SK-N-SH (cell line): ENCODE data around the gene PKP1. TPM values are rescaled to one million over a fixed set of nuclear protein-coding genes. Genes with fewer than 3 reads are reported as not detected.

Source experiments
- CTCF ChIA-PET: fragments of 300-600, 350-600 bp; formaldehyde crosslinking; extraction: SDS; loops from one replicate; lab custom pipeline; 2021; lab: Yijun Ruan, JAX
- POLR2A ChIA-PET: fragments of 350-600 bp; sonication (Branson Sonifier 250); formaldehyde crosslinking; extraction: SDS; loops from one replicate; lab custom pipeline; 2020; ENCODE audit warnings: antibody characterized with exemption, inconsistent platforms; lab: Yijun Ruan, JAX
- DNase-seq: peaks from one replicate; pipeline ENCODE4 v3.0.0; 2012
- H2AFZ ChIP-seq: fragments of 200-600 bp; sonication (generic); 2 replicates; pipeline ENCODE4 v1.8.1; 2016; ENCODE audit warnings: antibody characterized with exemption, mild to moderate bottlenecking, low read depth
- H3F3A ChIP-seq: fragments of 200-600 bp; sonication (generic); replicated peaks from 2 replicates; pipeline ENCODE3; 2016; ENCODE audit warnings: antibody characterized with exemption, mild to moderate bottlenecking; ENCODE audit not compliant: insufficient read depth
- H3K27ac ChIP-seq, 2 experiments: fragments of 200-500 bp in 1 of 2; fragments of 200-600 bp in 1 of 2; sonication (Bioruptor generic) in 1 of 2; sonication (generic), shearing (Covaris generic) in 1 of 2; 2 replicates each; pipeline versions ENCODE4 v1.5.1 to v1.6.1; 2014 to 2016; ENCODE audit warnings: low read depth in 2 of 2, inconsistent platforms in 1 of 2, low read length in 1 of 2, mild to moderate bottlenecking in 1 of 2, mixed read lengths in 1 of 2
- H3K27me3 ChIP-seq: fragments of 200-600 bp; sonication (generic), shearing (Covaris generic); 2 replicates; pipeline ENCODE4 v1.6.1; 2016; ENCODE audit warnings: mixed run types; ENCODE audit not compliant: insufficient read depth
- H3K36me3 ChIP-seq, 2 experiments: fragments of 200-500 bp in 1 of 2; fragments of 200-600 bp in 1 of 2; sonication (Bioruptor generic) in 1 of 2; sonication (generic) in 1 of 2; replicated peaks in 1 of 2; 2 replicates each; pipeline versions ENCODE3 to v1.5.1; 2014 to 2016; ENCODE audit warnings: low read length in 1 of 2, mild to moderate bottlenecking in 1 of 2; ENCODE audit not compliant: insufficient read depth in 2 of 2, control insufficient read depth in 1 of 2
- H3K4me1 ChIP-seq, 2 experiments: fragments of 200-500 bp in 1 of 2; fragments of 200-600 bp in 1 of 2; sonication (Bioruptor generic) in 1 of 2; sonication (generic), shearing (Covaris generic) in 1 of 2; 2 replicates each; pipeline versions ENCODE4 v1.5.1 to v1.6.1; 2014 to 2016; ENCODE audit warnings: low read depth in 1 of 2, low read length in 1 of 2, mixed run types in 1 of 2; ENCODE audit not compliant: insufficient read depth in 2 of 2, control insufficient read depth in 1 of 2
- H3K4me2 ChIP-seq: fragments of 200-600 bp; sonication (generic), shearing (Covaris generic); 2 replicates; pipeline ENCODE4 v1.6.1; 2017; ENCODE audit warnings: mixed run types
- H3K4me3 ChIP-seq, 2 experiments: fragments of 200-500 bp in 1 of 2; fragments of 200-600 bp in 1 of 2; sonication (Bioruptor generic) in 1 of 2; sonication (generic), shearing (Covaris generic) in 1 of 2; 2 replicates each; pipeline versions ENCODE4 v1.5.1 to v1.8.1; 2014 to 2016; ENCODE audit warnings: low read depth in 2 of 2, inconsistent platforms in 1 of 2, low read length in 1 of 2, mild to moderate bottlenecking in 1 of 2, mixed read lengths in 1 of 2, moderate library complexity in 1 of 2
- H3K79me2 ChIP-seq: fragments of 200-600 bp; sonication (generic); 2 replicates; pipeline ENCODE4 v1.8.1; 2017; ENCODE audit warnings: mild to moderate bottlenecking; ENCODE audit not compliant: insufficient read depth
- H3K9ac ChIP-seq: fragments of 200-600 bp; sonication (generic); 2 replicates; pipeline ENCODE4 v1.6.1; 2017; ENCODE audit warnings: mixed run types
- H3K9me2 ChIP-seq: fragments of 200-600 bp; sonication (generic); 2 replicates; pipeline ENCODE4 v1.6.1; 2017; ENCODE audit warnings: mixed run types
- H3K9me3 ChIP-seq: fragments of 200-600 bp; sonication (generic); 2 replicates; pipeline ENCODE4 v1.6.1; 2017; ENCODE audit warnings: mixed run types, mild to moderate bottlenecking, moderate library complexity
- H4K20me1 ChIP-seq: fragments of 200-600 bp; sonication (generic); 2 replicates; pipeline ENCODE4 v1.6.1; 2017; ENCODE audit warnings: mild to moderate bottlenecking, mixed run types; ENCODE audit not compliant: insufficient read depth
- EP300 ChIP-seq, 2 experiments: IDR thresholded peaks; 2 replicates each; pipeline versions ENCODE4 v1.4.0 to v1.6.1; 2012; ENCODE audit warnings: borderline replicate concordance in 1 of 2, low read depth in 1 of 2, low read length in 1 of 2
- GATA2 ChIP-seq: sonication (generic); formaldehyde crosslinking; IDR thresholded peaks from 2 replicates; pipeline ENCODE4 v1.5.0; 2020; ENCODE audit warnings: mild to moderate bottlenecking, missing genetic modification reagents
- MXI1 ChIP-seq: IDR thresholded peaks from 2 replicates; pipeline ENCODE4 v1.6.1; 2012; ENCODE audit warnings: mild to moderate bottlenecking, low read depth, low read length, improper control_type of control experiment
- NFIC ChIP-seq: IDR thresholded peaks from 2 replicates; pipeline ENCODE4 v1.4.0; 2012; ENCODE audit warnings: borderline replicate concordance
- SIN3A ChIP-seq: IDR thresholded peaks from 2 replicates; pipeline ENCODE4 v1.6.1; 2012; ENCODE audit warnings: low read depth, mild to moderate bottlenecking, low read length, moderate library complexity, borderline replicate concordance
- WGBS: methylation state at CpG from one replicate; pipeline ENCODE4 v1.1.6; 2017; ENCODE audit warnings: low lambda C conversion rate; 5-methylcytosine and 5-hydroxymethylcytosine counted together
- polyA plus RNA-seq, 3 experiments: library from polyadenylated mRNA; depleted of rRNA; stranded (reverse); fragments of >200 nt; gene quantifications; 2 replicates each; pipeline ENCODE4 v1.2.3, GENCODE V29; 2012
- TF ChIP-seq, protein P1 (sequence below): IDR thresholded peaks from 2 replicates; pipeline ENCODE4 v1.4.0; 2012; ENCODE audit warnings: low read depth
- TF ChIP-seq, protein P2 (sequence below): IDR thresholded peaks from 2 replicates; pipeline ENCODE4 v1.6.1; 2012; ENCODE audit warnings: mild to moderate bottlenecking, low read depth, low read length, moderate library complexity
- TF ChIP-seq, protein P3 (sequence below): IDR thresholded peaks from 2 replicates; pipeline ENCODE4 v1.4.0; 2012; ENCODE audit warnings: low read depth, borderline replicate concordance
- TF ChIP-seq, protein P4 (sequence below): IDR thresholded peaks from 2 replicates; pipeline ENCODE4; 2012

The PKP1 gene
- polyA plus RNA-seq, 1 of the 3 experiments (the other 2 are of a cell fraction) = not detected

DNA sequence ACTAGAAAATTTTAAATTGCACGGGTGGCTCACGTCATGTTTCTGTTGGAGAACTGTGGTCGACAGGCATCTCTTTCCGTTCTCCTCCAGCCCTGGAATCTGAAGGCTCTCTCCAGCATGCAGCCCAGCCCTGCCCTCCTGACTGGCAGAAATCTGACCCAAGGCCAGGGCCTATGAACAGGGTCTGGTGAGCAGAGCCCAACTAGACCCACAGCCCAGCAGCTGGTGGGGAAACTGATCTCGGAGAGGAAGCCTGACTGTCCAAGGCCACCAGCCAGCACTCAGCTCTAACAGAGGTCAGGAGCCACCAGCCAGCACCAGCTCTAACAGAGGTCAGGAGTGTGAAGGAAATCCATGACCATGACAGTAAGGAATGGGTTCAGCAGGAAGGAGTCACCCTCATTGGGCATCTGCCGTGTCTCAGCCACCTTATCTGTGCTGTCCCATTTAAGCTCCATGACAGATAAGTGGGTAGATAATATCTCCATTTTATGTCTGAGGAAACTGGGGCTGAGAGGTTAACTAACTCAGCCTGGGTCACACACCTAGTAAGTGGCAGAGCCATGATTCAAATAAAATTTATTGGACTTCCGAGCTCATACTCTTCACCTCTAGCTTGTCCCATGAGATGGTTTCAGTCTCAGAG lies 20.2 kb upstream of the PKP1 start:
- H3F3A ChIP-seq = peaks cover 19% of the 10 kb centered on the region
- TF ChIP-seq, protein P1, sequence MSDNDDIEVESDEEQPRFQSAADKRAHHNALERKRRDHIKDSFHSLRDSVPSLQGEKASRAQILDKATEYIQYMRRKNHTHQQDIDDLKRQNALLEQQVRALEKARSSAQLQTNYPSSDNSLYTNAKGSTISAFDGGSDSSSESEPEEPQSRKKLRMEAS = no peak
- TF ChIP-seq GATA2 (CRISPR knock-in tag) (peak; percentile 47), NFIC (no peak)
- TF ChIP-seq, protein P2, sequence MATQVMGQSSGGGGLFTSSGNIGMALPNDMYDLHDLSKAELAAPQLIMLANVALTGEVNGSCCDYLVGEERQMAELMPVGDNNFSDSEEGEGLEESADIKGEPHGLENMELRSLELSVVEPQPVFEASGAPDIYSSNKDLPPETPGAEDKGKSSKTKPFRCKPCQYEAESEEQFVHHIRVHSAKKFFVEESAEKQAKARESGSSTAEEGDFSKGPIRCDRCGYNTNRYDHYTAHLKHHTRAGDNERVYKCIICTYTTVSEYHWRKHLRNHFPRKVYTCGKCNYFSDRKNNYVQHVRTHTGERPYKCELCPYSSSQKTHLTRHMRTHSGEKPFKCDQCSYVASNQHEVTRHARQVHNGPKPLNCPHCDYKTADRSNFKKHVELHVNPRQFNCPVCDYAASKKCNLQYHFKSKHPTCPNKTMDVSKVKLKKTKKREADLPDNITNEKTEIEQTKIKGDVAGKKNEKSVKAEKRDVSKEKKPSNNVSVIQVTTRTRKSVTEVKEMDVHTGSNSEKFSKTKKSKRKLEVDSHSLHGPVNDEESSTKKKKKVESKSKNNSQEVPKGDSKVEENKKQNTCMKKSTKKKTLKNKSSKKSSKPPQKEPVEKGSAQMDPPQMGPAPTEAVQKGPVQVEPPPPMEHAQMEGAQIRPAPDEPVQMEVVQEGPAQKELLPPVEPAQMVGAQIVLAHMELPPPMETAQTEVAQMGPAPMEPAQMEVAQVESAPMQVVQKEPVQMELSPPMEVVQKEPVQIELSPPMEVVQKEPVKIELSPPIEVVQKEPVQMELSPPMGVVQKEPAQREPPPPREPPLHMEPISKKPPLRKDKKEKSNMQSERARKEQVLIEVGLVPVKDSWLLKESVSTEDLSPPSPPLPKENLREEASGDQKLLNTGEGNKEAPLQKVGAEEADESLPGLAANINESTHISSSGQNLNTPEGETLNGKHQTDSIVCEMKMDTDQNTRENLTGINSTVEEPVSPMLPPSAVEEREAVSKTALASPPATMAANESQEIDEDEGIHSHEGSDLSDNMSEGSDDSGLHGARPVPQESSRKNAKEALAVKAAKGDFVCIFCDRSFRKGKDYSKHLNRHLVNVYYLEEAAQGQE = no peak
- no peak overlapping the region for H3K9ac ChIP-seq
- H3K9me3 ChIP-seq = no peaks in the 10 kb centered on the region
- H3K9me2 ChIP-seq = no peaks in the 10 kb centered on the region
- WGBS = 85% methylated on average over 7 of the region's 7 CpGs
- no peaks in the 10 kb centered on the region for H3K27me3 ChIP-seq
- no peaks in the 10 kb centered on the region for H3K36me3 ChIP-seq
- H4K20me1 ChIP-seq = no peaks in the 10 kb centered on the region
- H3K4me2 ChIP-seq = no peak overlapping the region
- no peaks in the 10 kb centered on the region for H3K79me2 ChIP-seq
- POLR2A ChIA-PET = interaction anchor here (0.7 kb wide), 1 partner anchor 16 kb away, joined by 3 read pairs; no protein-coding TSS in a partner anchor
- no peak overlapping the region; a peak in 1 of 4 replicates for H3K27ac ChIP-seq
- H3K4me1 ChIP-seq = peaks cover 24 to 27% of the 10 kb centered on the region in 2 experiments
- H2AFZ ChIP-seq = no peak overlapping the region
- peak; percentile 39 for DNase-seq
- H3K4me3 ChIP-seq = no peak overlapping the region
- CTCF ChIA-PET = interaction anchor here (1.0 to 9.6 kb wide), 8 partner anchors 9 to 172 kb away, joined by 3 to 99 read pairs (median 8); no protein-coding TSS in a partner anchor

DNA sequence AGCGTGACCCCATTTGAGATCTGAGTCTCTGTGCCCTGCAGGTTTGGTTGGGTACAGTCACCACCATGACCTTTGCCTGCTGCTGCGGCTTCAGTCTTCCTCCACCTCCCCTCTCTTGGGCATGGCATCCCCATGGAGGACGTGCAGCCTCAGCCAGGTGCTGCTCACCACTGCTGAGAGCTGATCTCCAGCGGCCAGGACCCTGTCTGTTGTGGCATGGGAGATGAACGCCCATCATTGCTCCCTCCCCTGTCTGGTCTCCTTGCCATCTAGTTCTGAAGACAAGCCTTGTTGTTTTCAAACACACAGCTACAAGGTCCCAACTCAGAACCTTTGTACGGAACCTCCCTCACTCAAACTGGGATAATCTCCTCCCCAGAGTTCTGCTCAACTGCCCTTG lies 19.2 kb upstream of the PKP1 start:
- Histone ChIP-seq H3K9me3 (no peaks in the 10 kb centered on the region), H2AFZ (no peak overlapping the region), H3F3A (peaks cover 26% of the 10 kb centered on the region), H3K9ac (no peak overlapping the region), H3K79me2 (no peaks in the 10 kb centered on the region), H3K27me3 (no peaks in the 10 kb centered on the region), H4K20me1 (no peaks in the 10 kb centered on the region), H3K36me3 (no peaks in the 10 kb centered on the region), H3K9me2 (no peaks in the 10 kb centered on the region), H3K4me2 (no peak overlapping the region), H3K27ac (no peak overlapping the region), H3K4me1 (peaks cover 33 to 37% of the 10 kb centered on the region in 2 experiments)
- ChIA-PET CTCF (interaction anchor here (1.0 to 9.6 kb wide), 5 partner anchors 10 to 121 kb away, joined by 3 to 99 read pairs (median 20); no protein-coding TSS in a partner anchor), POLR2A (no interaction called here)
- WGBS = 86% methylated on average over 6 of the region's 6 CpGs
- DNase-seq = peak; percentile 7
- TF ChIP-seq EP300 (IDR thresholded peaks at IDR 0.05; ENCODE audit: borderline replicate concordance in 1 of 2, low read depth in 1 of 2, low read length in 1 of 2) (no peak), SIN3A (no peak), MXI1 (no peak)
- TF ChIP-seq, protein P3, sequence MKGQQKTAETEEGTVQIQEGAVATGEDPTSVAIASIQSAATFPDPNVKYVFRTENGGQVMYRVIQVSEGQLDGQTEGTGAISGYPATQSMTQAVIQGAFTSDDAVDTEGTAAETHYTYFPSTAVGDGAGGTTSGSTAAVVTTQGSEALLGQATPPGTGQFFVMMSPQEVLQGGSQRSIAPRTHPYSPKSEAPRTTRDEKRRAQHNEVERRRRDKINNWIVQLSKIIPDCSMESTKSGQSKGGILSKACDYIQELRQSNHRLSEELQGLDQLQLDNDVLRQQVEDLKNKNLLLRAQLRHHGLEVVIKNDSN = no peak
- TF ChIP-seq, protein P4, sequence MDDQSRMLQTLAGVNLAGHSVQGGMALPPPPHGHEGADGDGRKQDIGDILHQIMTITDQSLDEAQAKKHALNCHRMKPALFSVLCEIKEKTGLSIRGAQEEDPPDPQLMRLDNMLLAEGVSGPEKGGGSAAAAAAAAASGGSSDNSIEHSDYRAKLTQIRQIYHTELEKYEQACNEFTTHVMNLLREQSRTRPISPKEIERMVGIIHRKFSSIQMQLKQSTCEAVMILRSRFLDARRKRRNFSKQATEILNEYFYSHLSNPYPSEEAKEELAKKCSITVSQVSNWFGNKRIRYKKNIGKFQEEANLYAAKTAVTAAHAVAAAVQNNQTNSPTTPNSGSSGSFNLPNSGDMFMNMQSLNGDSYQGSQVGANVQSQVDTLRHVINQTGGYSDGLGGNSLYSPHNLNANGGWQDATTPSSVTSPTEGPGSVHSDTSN = no peak
- TF ChIP-seq, all 33 proteins: peak for 0
- H3K4me3 ChIP-seq = no peak overlapping the region
